RWPE1 (cell line): Measurements from ENCODE around the gene KRT33B.

Experiments used
- CTCF ChIA-PET: fragments of 350-600 bp; sonication (Branson Sonifier 250); formaldehyde crosslinking; extraction: SDS; loops from one replicate; lab custom pipeline; 2021; lab: Yijun Ruan, JAX
- POLR2A ChIA-PET: fragments of 400-600 bp; formaldehyde crosslinking; extraction: SDS; loops from one replicate; lab custom pipeline; 2020; ENCODE audit warnings: antibody characterized with exemption; ENCODE audit not compliant: low non-redundant PET; lab: Yijun Ruan, JAX
- DNase-seq: peaks from one replicate; pipeline ENCODE4 v3.0.0; 2012; ENCODE audit warnings: low spot score
- H3K27ac ChIP-seq: fragments of 450-650 bp; 2 replicates; pipeline ENCODE4 v1.5.1; 2017
- TF ChIP-seq, protein P1 (sequence below): fragments of 450-650 bp; conservative IDR thresholded peaks from 2 replicates; pipeline ENCODE4 v1.5.1; 2017; ENCODE audit warnings: low read depth, mild to moderate bottlenecking

Gene KRT33B

GRCh38 chr17:41415411-41415810 lies 45.8 kb upstream of the KRT33B start:
- no peak for DNase-seq
- ChIA-PET POLR2A (no interaction called here), CTCF (interaction anchor here (0.6 to 0.8 kb wide), 3 partner anchors 38 to 233 kb away, joined by 3 to 4 read pairs (median 3); partner anchors contain the start of gene KRT16)
- TF ChIP-seq, protein P1, sequence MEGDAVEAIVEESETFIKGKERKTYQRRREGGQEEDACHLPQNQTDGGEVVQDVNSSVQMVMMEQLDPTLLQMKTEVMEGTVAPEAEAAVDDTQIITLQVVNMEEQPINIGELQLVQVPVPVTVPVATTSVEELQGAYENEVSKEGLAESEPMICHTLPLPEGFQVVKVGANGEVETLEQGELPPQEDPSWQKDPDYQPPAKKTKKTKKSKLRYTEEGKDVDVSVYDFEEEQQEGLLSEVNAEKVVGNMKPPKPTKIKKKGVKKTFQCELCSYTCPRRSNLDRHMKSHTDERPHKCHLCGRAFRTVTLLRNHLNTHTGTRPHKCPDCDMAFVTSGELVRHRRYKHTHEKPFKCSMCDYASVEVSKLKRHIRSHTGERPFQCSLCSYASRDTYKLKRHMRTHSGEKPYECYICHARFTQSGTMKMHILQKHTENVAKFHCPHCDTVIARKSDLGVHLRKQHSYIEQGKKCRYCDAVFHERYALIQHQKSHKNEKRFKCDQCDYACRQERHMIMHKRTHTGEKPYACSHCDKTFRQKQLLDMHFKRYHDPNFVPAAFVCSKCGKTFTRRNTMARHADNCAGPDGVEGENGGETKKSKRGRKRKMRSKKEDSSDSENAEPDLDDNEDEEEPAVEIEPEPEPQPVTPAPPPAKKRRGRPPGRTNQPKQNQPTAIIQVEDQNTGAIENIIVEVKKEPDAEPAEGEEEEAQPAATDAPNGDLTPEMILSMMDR: no peak
- no peak overlapping the region for H3K27ac ChIP-seq

DNA sequence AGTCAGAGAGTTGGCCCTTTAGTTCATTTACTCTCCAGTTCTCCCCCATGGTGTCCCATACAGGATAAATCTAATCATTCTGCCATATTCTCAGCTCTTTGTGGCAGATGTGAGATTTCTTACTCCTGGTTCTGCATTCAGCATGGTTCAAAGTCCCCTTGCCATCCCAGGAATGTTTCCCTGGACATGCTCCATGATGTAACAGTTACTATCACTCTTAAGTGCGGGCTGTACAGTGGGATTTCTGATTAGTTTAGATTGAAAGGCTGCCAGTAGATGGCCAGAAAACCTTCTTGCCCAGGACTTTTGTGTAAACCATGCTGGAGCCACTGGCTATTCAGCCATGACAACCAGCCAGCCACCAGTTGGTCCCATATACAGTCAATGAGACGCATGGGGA lies 44.4 kb upstream of the KRT33B start:
- no peak overlapping the region for H3K27ac ChIP-seq
- ChIA-PET CTCF (interaction anchor here (0.6 to 1.0 kb wide), 2 partner anchors 140 to 610 kb away, joined by 3 read pairs; no protein-coding TSS in a partner anchor), POLR2A (no interaction called here)
- TF ChIP-seq, protein P1: no peak
- DNase-seq: no peak

DNA sequence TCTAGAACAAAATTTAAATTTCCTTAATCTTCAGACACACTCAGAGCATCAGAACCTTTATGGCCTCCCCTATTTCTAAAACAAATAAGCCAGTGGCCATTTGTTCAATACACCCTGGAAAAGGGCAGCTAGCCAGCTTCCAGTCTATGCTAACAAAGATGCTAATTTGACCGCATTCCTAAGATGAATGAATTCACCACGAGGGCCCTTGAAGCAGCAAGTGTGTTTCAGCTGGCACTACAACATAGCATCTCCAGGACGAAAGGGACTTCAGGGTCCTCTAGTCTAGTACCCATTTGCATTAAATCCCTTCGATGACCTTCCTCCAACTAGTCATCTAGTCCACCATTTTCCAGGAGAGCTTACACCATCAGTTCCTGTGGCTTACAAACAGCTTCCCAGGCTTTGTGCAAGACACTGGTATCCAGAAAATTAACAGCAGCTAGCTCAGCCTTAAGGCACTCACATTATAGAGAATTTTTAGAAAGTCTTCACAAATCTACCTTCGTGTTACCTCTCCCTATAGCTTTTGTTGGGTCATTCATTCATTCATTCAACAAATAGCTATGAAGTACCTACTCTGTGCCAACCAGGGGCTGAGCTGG lies 43.8 kb upstream of the KRT33B start:
- POLR2A ChIA-PET: no interaction called here

GRCh38 chr17:41411072-41411840 lies 41.6 kb upstream of the KRT33B start:
- TF ChIP-seq, protein P1: no peak
- no peak overlapping the region for H3K27ac ChIP-seq
- no peak for DNase-seq
- CTCF ChIA-PET: no interaction called here
- POLR2A ChIA-PET: no interaction called here

More for the DNA sequence above, 43.8 kb upstream of the KRT33B start:
- DNase-seq: no peak
- CTCF ChIA-PET: interaction anchor here (0.6 to 1.0 kb wide), 2 partner anchors 140 to 610 kb away, joined by 3 read pairs; no protein-coding TSS in a partner anchor
- no peak overlapping the region for H3K27ac ChIP-seq
- TF ChIP-seq, protein P1: no peak

GRCh38 chr17:41407226-41407625 lies 37.6 kb upstream of the KRT33B start:
- CTCF ChIA-PET: interaction anchor here (0.9 to 1.5 kb wide), 2 partner anchors 142 to 241 kb away, joined by 3 to 6 read pairs; no protein-coding TSS in a partner anchor
- TF ChIP-seq, protein P1: no peak
- POLR2A ChIA-PET: no interaction called here
- H3K27ac ChIP-seq: no peak overlapping the region
- DNase-seq: no peak

DNA sequence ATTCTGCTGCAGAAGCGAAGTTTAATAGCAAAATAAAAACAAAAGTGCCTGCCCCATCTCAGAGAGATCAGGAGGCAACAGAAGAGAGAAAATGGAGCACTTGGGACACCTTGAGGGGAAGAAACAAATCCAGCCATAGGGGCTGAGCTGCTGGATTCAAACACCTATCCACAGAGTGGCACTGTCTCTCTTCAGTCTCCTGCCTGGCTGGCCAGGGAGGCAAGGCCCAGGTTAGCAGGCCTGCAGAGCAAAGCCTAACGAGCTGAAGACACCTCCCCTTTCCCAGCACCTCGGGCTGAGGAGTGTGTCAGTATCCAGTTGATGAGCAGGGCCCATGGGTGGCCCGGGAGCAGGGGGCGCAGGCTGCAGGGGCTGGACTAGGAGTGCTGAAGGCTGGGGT lies 36.6 kb upstream of the KRT33B start:
- ChIA-PET POLR2A (no interaction called here), CTCF (interaction anchor here (0.9 to 1.5 kb wide), 3 partner anchors 11 to 242 kb away, joined by 3 to 6 read pairs (median 6); no protein-coding TSS in a partner anchor)
- DNase-seq: peak; percentile 41
- TF ChIP-seq, protein P1: no peak
- H3K27ac ChIP-seq: no peak overlapping the region
